KOPT-K1 (cell line): ENCODE measurements around the gene OTUD3.

Experiments used
- H3K27ac ChIP-seq: fragments of 200-600 bp; sonication (generic); 2 replicates; pipeline ENCODE4 v1.5.1; 2016; ENCODE audit warnings: antibody characterized with exemption, mild to moderate bottlenecking, low read depth, low read length; ENCODE audit not compliant: poor library complexity, severe bottlenecking
- H3K36me3 ChIP-seq: fragments of 200-600 bp; sonication (generic); 2 replicates; pipeline ENCODE4 v1.5.1; 2017; ENCODE audit warnings: antibody characterized with exemption, mild to moderate bottlenecking, low read length, moderate library complexity; ENCODE audit not compliant: insufficient read depth
- H3K9me3 ChIP-seq: fragments of 200-600 bp; sonication (generic); 2 replicates; pipeline ENCODE4 v1.5.1; 2017; ENCODE audit warnings: antibody characterized with exemption, low read length, mild to moderate bottlenecking; ENCODE audit not compliant: insufficient read depth, poor library complexity, severe bottlenecking

OTUD3 gene

GRCh38 chr1:19941206-19941568 lies 59.0 kb downstream of the OTUD3 start:
- no peaks in the 10 kb centered on the region for H3K9me3 ChIP-seq
- no peaks in the 10 kb centered on the region for H3K36me3 ChIP-seq
- no peak overlapping the region for H3K27ac ChIP-seq

- H3K27ac ChIP-seq: no peak overlapping the region
- no peaks in the 10 kb centered on the region for H3K36me3 ChIP-seq
- H3K9me3 ChIP-seq: no peaks in the 10 kb centered on the region
Observed at GRCh38 chr1:19942088-19942487, 59.9 kb downstream of the OTUD3 start.

- Histone ChIP-seq H3K27ac (no peak overlapping the region), H3K9me3 (no peaks in the 10 kb centered on the region)
Observed at GRCh38 chr1:19942657-19943056, 60.5 kb downstream of the OTUD3 start.

GRCh38 chr1:19945914-19946313 lies 63.7 kb downstream of the OTUD3 start:
- no peaks in the 10 kb centered on the region for H3K9me3 ChIP-seq
- H3K27ac ChIP-seq: no peak overlapping the region
- no peaks in the 10 kb centered on the region for H3K36me3 ChIP-seq

More at GRCh38 chr1:19942657-19943056, 60.5 kb downstream of the OTUD3 start:
- no peaks in the 10 kb centered on the region for H3K36me3 ChIP-seq

- Histone ChIP-seq H3K27ac (no peak overlapping the region), H3K36me3 (no peaks in the 10 kb centered on the region), H3K9me3 (no peaks in the 10 kb centered on the region)
Observed at GRCh38 chr1:19946331-19946751, 64.1 kb downstream of the OTUD3 start.

- H3K27ac ChIP-seq: no peak overlapping the region
- no peaks in the 10 kb centered on the region for H3K36me3 ChIP-seq
- H3K9me3 ChIP-seq: no peaks in the 10 kb centered on the region
Observed at GRCh38 chr1:19946971-19947370, 64.8 kb downstream of the OTUD3 start.

GRCh38 chr1:19949016-19949415 lies 66.8 kb downstream of the OTUD3 start:
- Histone ChIP-seq H3K36me3 (no peaks in the 10 kb centered on the region), H3K9me3 (peaks cover 6% of the 10 kb centered on the region), H3K27ac (no peak overlapping the region)

- Histone ChIP-seq H3K27ac (no peak overlapping the region), H3K9me3 (peaks cover 25% of the 10 kb centered on the region), H3K36me3 (no peaks in the 10 kb centered on the region)
Observed at GRCh38 chr1:19954059-19954458, 71.9 kb downstream of the OTUD3 start.

- peaks cover 25% of the 10 kb centered on the region for H3K9me3 ChIP-seq
- H3K27ac ChIP-seq: no peak overlapping the region
- H3K36me3 ChIP-seq: no peaks in the 10 kb centered on the region
Observed at GRCh38 chr1:19955534-19956170, 73.5 kb downstream of the OTUD3 start.

- Histone ChIP-seq H3K36me3 (no peaks in the 10 kb centered on the region), H3K27ac (no peak overlapping the region), H3K9me3 (peaks cover 25% of the 10 kb centered on the region)
Observed at GRCh38 chr1:19957779-19958178, 75.6 kb downstream of the OTUD3 start.

GRCh38 chr1:19960591-19960990 lies 78.4 kb downstream of the OTUD3 start:
- Histone ChIP-seq H3K27ac (no peak overlapping the region), H3K9me3 (peaks cover 5% of the 10 kb centered on the region), H3K36me3 (no peaks in the 10 kb centered on the region)
